ENCODE data around the gene CYLC2. TPM values are rescaled to one million over a fixed set of nuclear protein-coding genes. Genes with fewer than 3 reads are reported as not detected.

CYLC2 gene
- total RNA-seq, 1 donor from 2014 or later = not detected

DNA sequence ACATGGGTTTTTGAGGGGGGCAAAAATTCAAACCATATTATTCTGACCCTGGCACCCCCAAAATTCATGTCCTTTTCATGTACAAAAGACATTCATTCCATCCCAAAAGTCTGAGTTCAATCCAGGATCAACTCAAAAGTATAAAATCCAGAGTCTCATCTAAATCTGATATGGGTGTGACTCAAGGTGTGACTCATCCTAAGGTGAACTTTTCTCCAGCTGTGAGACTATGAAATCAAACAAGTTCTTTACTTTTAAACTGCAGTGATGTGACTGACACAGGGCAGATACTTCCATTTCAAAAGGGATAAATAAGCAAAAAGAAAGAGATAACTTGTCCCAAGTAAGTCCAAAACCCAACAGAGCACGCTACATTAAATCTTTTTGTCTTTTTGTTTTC is 20.6 kb upstream of the CYLC2 start:
- TF ChIP-seq, protein P1, sequence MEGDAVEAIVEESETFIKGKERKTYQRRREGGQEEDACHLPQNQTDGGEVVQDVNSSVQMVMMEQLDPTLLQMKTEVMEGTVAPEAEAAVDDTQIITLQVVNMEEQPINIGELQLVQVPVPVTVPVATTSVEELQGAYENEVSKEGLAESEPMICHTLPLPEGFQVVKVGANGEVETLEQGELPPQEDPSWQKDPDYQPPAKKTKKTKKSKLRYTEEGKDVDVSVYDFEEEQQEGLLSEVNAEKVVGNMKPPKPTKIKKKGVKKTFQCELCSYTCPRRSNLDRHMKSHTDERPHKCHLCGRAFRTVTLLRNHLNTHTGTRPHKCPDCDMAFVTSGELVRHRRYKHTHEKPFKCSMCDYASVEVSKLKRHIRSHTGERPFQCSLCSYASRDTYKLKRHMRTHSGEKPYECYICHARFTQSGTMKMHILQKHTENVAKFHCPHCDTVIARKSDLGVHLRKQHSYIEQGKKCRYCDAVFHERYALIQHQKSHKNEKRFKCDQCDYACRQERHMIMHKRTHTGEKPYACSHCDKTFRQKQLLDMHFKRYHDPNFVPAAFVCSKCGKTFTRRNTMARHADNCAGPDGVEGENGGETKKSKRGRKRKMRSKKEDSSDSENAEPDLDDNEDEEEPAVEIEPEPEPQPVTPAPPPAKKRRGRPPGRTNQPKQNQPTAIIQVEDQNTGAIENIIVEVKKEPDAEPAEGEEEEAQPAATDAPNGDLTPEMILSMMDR (IDR thresholded peaks at IDR 0.05; ENCODE audit: unreplicated experiment) = no peak
- no peak for DNase-seq (ENCODE audit: low spot score)
- Mint-ChIP-seq H3K27me3 (ENCODE audit: unreplicated experiment) (peaks cover 2% of the 10 kb centered on the region), H3K9me3 (ENCODE audit: unreplicated experiment) (peaks cover 27% of the 10 kb centered on the region), H3K4me1 (ENCODE audit: unreplicated experiment) (no peaks in the 10 kb centered on the region), H3K27ac (ENCODE audit: unreplicated experiment) (no peak overlapping the region), H3K4me3 (ENCODE audit: unreplicated experiment) (no peak overlapping the region), H3K36me3 (ENCODE audit: low read depth, unreplicated experiment) (peaks cover 4% of the 10 kb centered on the region)

DNA sequence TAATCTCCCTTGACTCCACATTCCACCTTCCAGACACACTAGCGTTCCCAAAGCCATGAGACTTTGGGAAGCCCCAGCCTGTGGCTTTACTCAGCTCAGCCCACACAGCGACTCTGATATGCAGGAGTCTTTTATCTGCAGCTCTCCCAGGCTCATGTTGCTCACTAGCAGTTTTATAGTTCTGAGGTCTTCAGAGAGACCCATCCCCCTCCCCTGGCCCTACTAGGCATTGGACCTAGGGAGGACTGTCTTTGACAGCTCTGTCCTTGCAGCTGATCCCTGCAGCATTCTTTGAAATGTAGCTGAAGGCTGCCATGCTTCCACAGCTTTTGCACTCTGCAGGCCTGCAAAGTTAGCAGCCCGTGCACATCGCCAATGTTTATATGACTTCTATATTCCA is 19.9 kb upstream of the CYLC2 start:
- peaks cover 4% of the 10 kb centered on the region for H3K36me3 Mint-ChIP-seq (ENCODE audit: low read depth, unreplicated experiment)
- H3K4me3 Mint-ChIP-seq (ENCODE audit: unreplicated experiment) = no peak overlapping the region
- peaks cover 27% of the 10 kb centered on the region for H3K9me3 Mint-ChIP-seq (ENCODE audit: unreplicated experiment)
- H3K4me1 Mint-ChIP-seq (ENCODE audit: unreplicated experiment) = no peaks in the 10 kb centered on the region
- H3K27me3 Mint-ChIP-seq (ENCODE audit: unreplicated experiment) = peaks cover 2% of the 10 kb centered on the region
- TF ChIP-seq, protein P1 (IDR thresholded peaks at IDR 0.05; ENCODE audit: unreplicated experiment) = no peak
- DNase-seq (ENCODE audit: low spot score) = no peak
- no peak overlapping the region for H3K27ac Mint-ChIP-seq (ENCODE audit: unreplicated experiment)

DNA sequence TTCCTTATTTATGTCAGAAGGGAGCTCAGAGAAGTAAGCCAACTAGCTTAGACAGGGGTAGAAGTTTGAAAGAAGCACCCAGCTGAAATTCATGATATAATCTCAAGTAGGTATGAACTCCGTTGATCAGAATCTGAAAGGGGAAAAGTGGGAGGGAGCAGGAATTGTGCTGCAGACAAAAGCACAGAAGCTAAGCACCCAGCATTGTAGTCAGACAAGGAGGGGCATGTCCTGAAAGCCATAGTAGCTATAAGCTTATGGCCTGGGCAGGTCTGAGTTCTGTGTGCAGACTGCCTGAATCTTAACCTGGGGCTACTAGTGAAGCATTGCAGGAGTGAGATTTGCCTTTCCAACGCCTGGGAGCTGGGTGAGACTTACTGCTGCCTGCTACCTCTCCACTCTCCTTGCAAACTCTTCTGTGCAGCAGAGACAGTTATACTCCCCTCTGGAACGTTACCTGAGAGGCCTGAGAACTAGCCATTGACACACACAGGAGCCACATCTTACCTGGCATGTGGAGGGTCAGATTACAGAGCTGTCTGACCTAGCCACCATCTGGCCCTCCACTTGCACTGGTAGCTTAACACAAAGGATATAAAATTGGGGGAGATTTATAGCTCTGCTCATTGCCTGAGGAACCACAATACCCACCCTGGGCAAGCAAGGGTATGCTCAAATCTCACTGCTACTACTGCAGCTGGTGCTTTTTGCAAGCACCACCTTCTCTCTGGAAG is 9.8 kb upstream of the CYLC2 start:
- no peak for DNase-seq (ENCODE audit: low spot score)
- Mint-ChIP-seq H3K4me3 (ENCODE audit: unreplicated experiment) (no peak overlapping the region), H3K4me1 (ENCODE audit: unreplicated experiment) (no peaks in the 10 kb centered on the region), H3K27me3 (ENCODE audit: unreplicated experiment) (peaks cover 10% of the 10 kb centered on the region), H3K36me3 (ENCODE audit: low read depth, unreplicated experiment) (no peaks in the 10 kb centered on the region), H3K9me3 (ENCODE audit: unreplicated experiment) (peaks cover 18% of the 10 kb centered on the region), H3K27ac (ENCODE audit: unreplicated experiment) (no peak overlapping the region)
- TF ChIP-seq, protein P1 (IDR thresholded peaks at IDR 0.05; ENCODE audit: unreplicated experiment) = no peak

DNA sequence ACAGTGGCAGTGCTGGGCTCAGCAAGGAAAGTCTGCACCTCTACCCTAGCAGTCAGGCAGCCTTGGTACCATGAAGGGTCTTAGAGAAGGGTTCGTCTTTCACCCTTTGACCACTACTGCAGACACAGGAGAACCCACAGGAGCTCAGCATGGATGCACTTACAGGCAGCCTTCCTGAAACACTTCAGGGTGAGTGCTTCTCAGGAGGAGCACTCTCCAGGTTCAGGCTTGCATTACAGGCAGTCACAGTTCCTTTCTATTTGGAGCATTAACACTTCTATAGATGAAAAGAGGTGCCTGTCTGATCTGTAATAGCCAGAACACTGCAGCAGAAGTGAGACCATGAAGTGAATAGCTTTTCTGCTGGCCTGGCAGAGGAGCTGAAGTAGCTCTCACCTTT is 8.7 kb upstream of the CYLC2 start:
- H3K27ac Mint-ChIP-seq (ENCODE audit: unreplicated experiment) = no peak overlapping the region
- TF ChIP-seq, protein P1 (IDR thresholded peaks at IDR 0.05; ENCODE audit: unreplicated experiment) = no peak
- H3K27me3 Mint-ChIP-seq (ENCODE audit: unreplicated experiment) = peaks cover 10% of the 10 kb centered on the region
- H3K9me3 Mint-ChIP-seq (ENCODE audit: unreplicated experiment) = peaks cover 18% of the 10 kb centered on the region
- no peak overlapping the region for H3K4me3 Mint-ChIP-seq (ENCODE audit: unreplicated experiment)
- DNase-seq (ENCODE audit: low spot score) = no peak
- no peaks in the 10 kb centered on the region for H3K4me1 Mint-ChIP-seq (ENCODE audit: unreplicated experiment)
- H3K36me3 Mint-ChIP-seq (ENCODE audit: low read depth, unreplicated experiment) = no peaks in the 10 kb centered on the region

DNA sequence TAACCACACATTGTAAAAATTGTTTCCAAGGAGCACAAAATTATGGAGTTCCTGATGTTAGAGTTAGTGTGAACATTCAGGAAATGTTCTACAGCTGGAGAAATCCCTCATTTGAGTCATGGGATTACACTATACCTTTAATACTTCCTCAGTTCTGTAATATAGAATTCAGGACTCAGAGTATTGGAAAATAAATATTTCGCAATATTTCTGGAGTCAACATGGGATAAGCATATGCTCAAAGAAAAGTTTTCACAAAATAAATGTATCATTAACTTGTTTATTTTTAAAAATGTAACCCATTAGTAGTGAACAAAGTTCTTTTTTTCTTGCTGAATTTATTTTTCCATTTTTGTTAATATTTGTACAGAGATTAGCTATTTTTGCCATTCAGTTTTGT is 8.6 kb downstream of the CYLC2 start:
- Mint-ChIP-seq H3K36me3 (ENCODE audit: low read depth, unreplicated experiment) (no peaks in the 10 kb centered on the region), H3K4me3 (ENCODE audit: unreplicated experiment) (no peak overlapping the region), H3K27ac (ENCODE audit: unreplicated experiment) (no peak overlapping the region), H3K27me3 (ENCODE audit: unreplicated experiment) (no peaks in the 10 kb centered on the region), H3K4me1 (ENCODE audit: unreplicated experiment) (no peaks in the 10 kb centered on the region), H3K9me3 (ENCODE audit: unreplicated experiment) (peaks cover 12% of the 10 kb centered on the region)
- TF ChIP-seq, protein P1 (IDR thresholded peaks at IDR 0.05; ENCODE audit: unreplicated experiment) = no peak
- DNase-seq (ENCODE audit: low spot score) = no peak

All from endothelial cell (in vitro differentiated cells).